Sigmoid colon (tissue), 4 donors: ENCODE measurements around the gene ITLN2.
"Not testable (repeated sequence)": the region's sequence is repeated elsewhere in the genome, so short reads cannot be mapped to it uniquely, and the experiment has no call there.

Source experiments
- CTCF ChIP-seq, 4 experiments: fragments of 450-650 bp in 3 of 4; fragments of 200-600 bp in 1 of 4; IDR thresholded peaks; one replicate each; pipeline ENCODE4 v1.5.1; 2016 to 2019; ENCODE audit warnings: antibody characterized with exemption in 4 of 4, mild to moderate bottlenecking in 3 of 4, moderate library complexity in 2 of 4
- EP300 ChIP-seq, 4 donors: sonication (generic); formaldehyde crosslinking; IDR thresholded peaks; one replicate each; pipeline ENCODE4 v1.6.1; 2017; ENCODE audit warnings: antibody characterized with exemption in 4 of 4
- POLR2A ChIP-seq, 2 donors: fragments of 450-650 bp; IDR thresholded peaks; one replicate each; pipeline ENCODE4 v1.6.1; 2016; ENCODE audit warnings: antibody characterized with exemption in 2 of 2, mild to moderate bottlenecking in 2 of 2, moderate library complexity in 2 of 2

DNA sequence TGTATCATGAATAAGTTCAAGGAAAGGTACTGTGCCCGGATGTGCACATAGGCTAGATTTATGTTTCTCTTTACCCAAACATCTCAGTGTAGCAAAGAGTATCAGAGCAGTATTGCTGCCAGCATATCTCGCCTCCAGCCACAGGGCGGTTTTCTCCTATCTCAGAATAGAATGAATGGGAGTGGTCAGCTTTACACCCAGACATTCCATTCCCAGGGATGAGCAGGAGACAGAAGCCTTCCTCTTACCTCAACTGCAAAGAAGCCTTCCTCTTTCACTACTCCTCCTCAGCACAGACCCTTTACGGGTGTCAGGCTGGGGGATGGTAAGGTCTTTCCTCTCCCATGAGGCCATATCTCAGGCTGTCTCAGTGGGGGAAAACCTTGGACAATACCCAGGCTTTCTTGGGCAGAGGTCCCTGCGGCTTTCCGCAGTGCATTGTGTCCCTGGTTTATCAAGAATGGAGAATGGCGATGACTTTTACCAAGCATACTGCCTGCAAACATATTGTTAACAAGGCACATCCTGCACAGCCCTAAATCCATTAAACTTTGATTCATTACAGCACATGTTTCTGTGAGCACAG, 7.3 kb downstream of the ITLN2 start:
- not testable (repeated sequence) for TF ChIP-seq POLR2A, EP300, CTCF (IDR thresholded peaks at IDR 0.05)
